Left ventricle myocardium superior (tissue), 1 donor: ENCODE results near the gene COX4I2. TPM values are rescaled to one million over a fixed set of nuclear protein-coding genes. Genes with fewer than 3 reads are reported as not detected.
"Not testable (repeated sequence)": the region's sequence is repeated elsewhere in the genome, so short reads cannot be mapped to it uniquely, and the experiment has no call there.

ENCODE experiments used
- ATAC-seq: fragments of 200-7000 bp; cut with Tn5 transposase; one replicate; pipeline ENCODE4 v1.9.1; 2020; ENCODE audit warnings: mild to moderate bottlenecking, moderate library complexity
- DNase-seq: peaks from one replicate; pipeline ENCODE4 v3.0.0-alpha.2; 2020
- intact Hi-C: fragments of 100-400 bp; cut with micrococcal nuclease; formaldehyde crosslinking; loops from one replicate; pipeline ENCODE4 v1.11.0; 2022
- long read RNA-seq: library from polyadenylated mRNA; unstranded; transcript quantifications from one replicate; pipeline ENCODE4 v2.0.0, GENCODE V29; 2021
- total RNA-seq: library from RNA; stranded (reverse); fragmentation: NEBNext Ultra II Directional; extraction: Animal tissue kit (Norgen Biotek cat#: 25700); gene quantifications from one replicate; pipeline ENCODE4 v1.2.1, GENCODE V29; 2021
- donor health status: DM: no; HTN: yes; CAD: no; lungs with severe emphysema.

COX4I2 gene
- 10.1 TPM for total RNA-seq
- long read RNA-seq, partial matches to known transcripts, result 0 of 3 reads
- long read RNA-seq, other reads (novel, unspliced or antisense), result 1 of 3 reads

GRCh38 chr20:31637660-31638059 is at the start of gene COX4I2:
Gene COX4I2, plus strand, starts transcription at chr20:31637912. Its CDS starts 1,106 bp downstream, at chr20:31639018.
- intact Hi-C loops, result no loop called here
- peak; percentile 62 for DNase-seq
- ATAC-seq, result peak; percentile 74

DNA sequence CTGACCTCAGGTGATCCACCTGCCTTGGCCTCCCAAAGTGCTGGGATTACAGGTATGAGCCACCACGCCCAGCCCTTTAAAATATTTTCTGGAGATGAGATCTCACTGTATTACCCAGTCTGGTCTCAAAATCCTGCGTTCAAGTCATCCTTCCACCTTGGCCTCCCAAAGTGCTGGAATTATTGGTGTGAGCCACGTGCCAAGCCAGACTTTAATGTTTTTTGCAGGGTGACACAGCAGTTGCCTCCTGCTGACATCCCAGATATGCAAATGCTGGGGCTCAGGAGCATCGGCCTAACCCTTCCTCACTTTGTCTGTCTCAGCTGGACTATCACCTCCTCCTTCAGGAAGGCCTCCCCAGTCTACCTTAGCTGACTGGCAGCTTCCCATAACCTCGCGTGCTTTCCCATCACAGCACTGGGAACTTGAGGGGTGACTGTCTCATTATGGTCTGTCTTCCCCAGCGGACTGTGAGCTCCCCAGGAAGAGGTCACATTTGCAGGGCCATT is 46.9 kb upstream of the COX4I2 start:
- ATAC-seq (no peak), DNase-seq (no peak)
- intact Hi-C loops, result no loop called here

GRCh38 chr20:31593221-31594001 is 44.3 kb upstream of the COX4I2 start:
- intact Hi-C loops, result no loop called here
- ATAC-seq (no peak), DNase-seq (no peak)

GRCh38 chr20:31594002-31594557 is 43.6 kb upstream of the COX4I2 start:
- DNase-seq (no peak), ATAC-seq (no peak)
- intact Hi-C loops, result no loop called here

DNA sequence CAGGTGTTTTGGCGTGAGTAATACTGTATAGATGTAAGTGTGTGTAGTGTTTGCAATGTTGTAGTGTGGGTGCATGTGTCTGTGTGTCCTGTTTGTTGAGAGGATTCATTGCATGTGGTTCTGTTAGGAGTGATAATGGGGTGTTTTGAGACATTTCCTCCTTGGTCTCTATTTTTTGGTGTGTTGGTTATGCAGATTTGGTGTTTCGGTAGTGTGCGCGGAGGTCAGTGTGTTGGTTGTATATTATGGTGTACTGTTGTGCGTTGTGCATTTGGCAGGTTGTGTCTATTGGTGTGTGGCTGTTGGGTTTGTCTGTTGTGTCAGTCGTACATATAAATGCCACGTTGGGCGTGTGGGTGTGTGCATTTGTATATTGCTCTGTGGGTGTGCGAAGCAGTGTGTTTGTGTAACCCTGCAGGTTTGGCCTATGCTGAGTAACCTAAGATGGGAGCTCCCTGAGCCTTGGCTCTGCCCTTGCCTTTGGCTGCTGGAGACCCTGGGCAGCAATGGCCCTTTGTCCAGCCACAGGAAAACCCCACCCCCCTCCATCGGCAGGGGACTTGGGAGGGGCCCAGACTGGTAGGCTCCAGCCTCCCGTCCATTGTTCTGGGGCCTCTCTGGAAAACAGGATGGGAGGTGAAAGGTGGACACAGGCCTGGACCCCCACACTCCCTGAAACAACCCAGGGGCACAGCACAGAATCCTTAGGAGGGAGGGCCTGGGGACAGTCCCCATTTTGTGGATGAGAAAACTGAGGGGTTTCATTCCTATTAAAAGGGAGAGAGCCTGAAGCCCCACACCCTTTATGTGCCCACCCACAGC is 42.9 kb upstream of the COX4I2 start:
- ATAC-seq (peak; percentile 60), DNase-seq (peak; percentile 55)
- intact Hi-C loops, result no loop called here

DNA sequence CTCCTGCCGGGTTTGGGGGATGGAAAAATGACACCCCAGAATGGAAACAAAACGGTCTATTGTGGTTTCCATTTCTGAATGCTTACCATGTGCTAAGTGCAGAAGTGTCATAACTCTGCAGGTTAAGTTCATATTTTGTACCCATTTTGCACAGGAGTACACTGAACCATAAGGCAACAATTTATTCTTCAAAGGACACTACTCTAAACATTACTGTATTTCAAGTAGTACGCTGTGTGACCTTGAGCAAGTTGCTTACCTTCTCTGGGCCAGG is 42.4 kb upstream of the COX4I2 start:
- ATAC-seq (no peak), DNase-seq (no peak)
- intact Hi-C loops, result no loop called here

DNA sequence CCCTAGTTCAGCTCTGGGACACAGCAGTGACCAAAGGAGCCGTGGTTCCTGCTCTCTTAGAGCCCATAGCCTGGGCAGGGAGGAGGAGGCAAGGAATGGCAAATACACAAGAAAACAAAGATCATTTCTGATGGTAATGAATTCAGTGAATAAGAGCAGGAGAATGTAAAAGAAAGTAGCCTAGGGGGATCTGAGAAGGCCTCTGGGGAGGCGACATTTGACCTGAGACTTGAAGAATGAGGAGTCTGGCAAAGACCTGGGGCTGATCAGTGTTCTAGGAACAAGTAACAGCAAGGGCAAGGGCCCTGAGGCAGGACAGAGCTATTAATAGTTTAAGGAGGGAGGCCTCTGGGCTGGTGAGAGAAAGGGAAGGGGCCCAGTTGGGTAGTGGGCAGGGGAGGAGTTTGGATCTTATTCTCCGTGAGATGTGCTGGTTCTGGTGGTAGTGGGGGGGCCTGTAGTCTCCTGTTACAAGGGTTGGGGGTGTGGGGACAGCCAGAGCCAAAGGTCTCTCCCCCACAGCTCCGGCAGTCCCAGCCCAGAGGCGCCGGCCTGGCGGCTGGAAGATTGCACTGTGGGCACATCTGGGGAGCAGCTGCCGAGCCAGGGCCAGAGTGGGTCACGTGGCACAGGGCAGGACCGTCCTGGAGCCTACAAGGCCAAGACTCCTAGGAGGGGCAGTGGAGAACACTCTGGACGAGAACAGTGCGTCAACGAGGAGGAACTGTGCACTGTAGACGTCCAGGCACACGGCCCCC is 41.9 kb upstream of the COX4I2 start:
- intact Hi-C loops, result no loop called here
- peak; percentile 89 for DNase-seq

DNA sequence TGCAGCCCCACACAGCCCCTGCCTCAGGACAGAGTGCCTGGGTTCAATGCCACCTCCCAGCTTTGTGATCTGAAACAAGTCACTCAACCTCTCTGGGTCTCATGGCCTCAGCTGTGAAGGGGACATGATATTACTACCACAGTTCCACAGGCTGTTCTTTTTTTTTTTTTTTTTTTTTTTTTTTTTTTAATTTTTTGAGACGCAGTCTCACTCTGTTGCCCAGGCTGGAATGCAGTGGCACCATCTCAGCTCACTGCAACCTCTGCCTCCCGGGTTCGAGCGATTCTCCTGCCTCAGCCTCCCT is 41.3 kb upstream of the COX4I2 start:
- intact Hi-C loops, ATAC-seq: not testable (repeated sequence)

More for the DNA sequence above, 41.9 kb upstream of the COX4I2 start:
- peak; percentile 94 for ATAC-seq

DNA sequence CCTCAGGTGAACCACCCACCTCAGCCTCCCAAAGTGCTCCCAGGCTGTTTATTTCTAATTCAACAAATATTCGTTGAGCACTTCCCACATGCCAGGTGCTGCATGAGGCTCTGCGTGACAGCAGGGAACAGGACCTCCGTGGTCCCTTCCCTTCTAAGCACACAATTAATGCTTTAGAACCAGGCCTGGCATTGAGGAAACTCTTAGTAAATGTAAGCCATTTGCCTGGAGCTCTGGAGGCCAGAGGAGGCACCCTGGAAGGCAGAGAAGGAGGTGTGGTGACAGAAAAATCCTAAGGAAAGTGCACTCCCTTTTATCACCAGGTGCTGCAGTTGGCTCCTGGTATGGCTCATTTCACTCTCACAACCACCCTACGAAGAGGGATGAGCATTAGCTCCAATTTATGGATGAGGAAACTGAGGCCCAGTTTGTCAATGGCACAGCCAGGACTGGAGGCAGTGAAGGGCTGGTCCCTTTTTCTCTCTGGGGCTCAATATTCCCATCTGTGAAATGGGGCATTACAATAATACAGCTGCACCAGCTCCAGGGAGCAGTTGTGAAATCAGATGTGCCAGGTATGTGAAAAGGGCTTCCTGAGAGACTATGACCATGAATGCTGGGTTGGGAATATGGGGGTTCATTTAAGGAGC is 40.8 kb upstream of the COX4I2 start:
- no peak for DNase-seq
- intact Hi-C loops, result no loop called here
- no peak for ATAC-seq

More for the DNA sequence above, 41.3 kb upstream of the COX4I2 start:
- DNase-seq, result not testable (repeated sequence)

- intact Hi-C loops, result no loop called here
- ATAC-seq (no peak), DNase-seq (no peak)
Observed at GRCh38 chr20:31597481-31597855, 40.2 kb upstream of the COX4I2 start.

DNA sequence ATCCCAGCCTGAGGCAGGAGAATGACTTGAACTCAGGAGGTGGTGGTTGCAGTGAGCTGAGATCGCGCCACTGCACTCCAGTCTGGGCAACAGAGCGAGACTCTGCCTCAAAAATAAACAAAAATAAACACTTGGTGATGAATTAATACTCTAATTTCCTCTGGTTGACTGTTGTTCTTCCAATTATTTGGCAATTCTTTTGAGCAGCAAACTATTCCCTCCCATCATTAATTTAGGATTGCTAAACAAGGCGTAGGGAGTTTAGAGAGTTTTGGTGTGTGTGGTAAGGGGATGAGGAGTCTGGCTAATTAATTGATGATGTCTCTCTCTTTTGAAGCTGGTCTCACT is 35.3 kb upstream of the COX4I2 start:
- DNase-seq, result no peak
- intact Hi-C loops, result no loop called here
- ATAC-seq, result no peak

GRCh38 chr20:31602779-31603441 is 34.8 kb upstream of the COX4I2 start:
- no peak for DNase-seq
- no peak for ATAC-seq
- intact Hi-C loops, result no loop called here

GRCh38 chr20:31603822-31604566 is 33.7 kb upstream of the COX4I2 start:
- intact Hi-C loops, result no loop called here
- DNase-seq (peak; percentile 94), ATAC-seq (peak; percentile 81)

- ATAC-seq, result no peak
- intact Hi-C loops, result no loop called here
- no peak for DNase-seq
Observed at GRCh38 chr20:31604567-31605030, 33.1 kb upstream of the COX4I2 start.

- DNase-seq (peak; percentile 96), ATAC-seq (peak; percentile 91)
- intact Hi-C loops, result no loop called here
Observed at GRCh38 chr20:31605031-31605901, 32.4 kb upstream of the COX4I2 start, which contains the start of gene ID1. Gene ID1, plus strand, starts transcription at chr20:31605289. Its CDS starts 99 bp downstream, at chr20:31605388.

DNA sequence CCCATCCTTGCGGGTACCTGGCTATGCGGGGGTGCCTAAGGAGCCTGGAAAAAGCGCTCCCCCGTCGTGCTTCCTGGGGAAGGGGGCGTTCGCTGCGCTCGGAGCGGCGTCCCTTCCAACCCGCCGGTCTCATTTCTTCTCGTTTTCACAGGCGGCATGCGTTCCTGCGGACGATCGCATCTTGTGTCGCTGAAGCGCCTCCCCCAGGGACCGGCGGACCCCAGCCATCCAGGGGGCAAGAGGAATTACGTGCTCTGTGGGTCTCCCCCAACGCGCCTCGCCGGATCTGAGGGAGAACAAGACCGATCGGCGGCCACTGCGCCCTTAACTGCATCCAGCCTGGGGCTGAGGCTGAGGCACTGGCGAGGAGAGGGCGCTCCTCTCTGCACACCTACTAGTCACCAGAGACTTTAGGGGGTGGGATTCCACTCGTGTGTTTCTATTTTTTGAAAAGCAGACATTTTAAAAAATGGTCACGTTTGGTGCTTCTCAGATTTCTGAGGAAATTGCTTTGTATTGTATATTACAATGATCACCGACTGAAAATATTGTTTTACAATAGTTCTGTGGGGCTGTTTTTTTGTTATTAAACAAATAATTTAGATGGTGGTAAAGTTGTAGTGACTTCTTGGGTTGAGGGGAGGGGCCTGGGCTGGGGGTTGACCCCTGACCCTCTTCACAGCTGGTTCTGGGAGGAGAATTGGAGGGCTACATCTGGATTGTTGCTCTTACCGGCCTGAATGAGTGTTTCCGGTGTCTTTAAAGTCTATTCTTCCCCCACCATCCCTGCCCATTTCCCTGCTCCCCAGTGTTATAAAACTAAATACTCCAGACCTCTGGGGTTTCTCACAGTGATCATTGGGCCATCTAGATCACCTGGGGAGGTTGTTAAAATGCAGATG is 31.6 kb upstream of the COX4I2 start:
- intact Hi-C loops, result no loop called here
- DNase-seq, result peak; percentile 39
- ATAC-seq, result no peak
